H9 (cell line): ENCODE measurements around the gene GALC. TPM values are rescaled to one million over a fixed set of nuclear protein-coding genes. Genes with fewer than 3 reads are reported as not detected.

Experiments
- DNase-seq: peaks from one replicate; pipeline ENCODE4 v3.0.0-alpha.2; 2017
- H2AFZ ChIP-seq: one replicate; pipeline ENCODE4 v1.6.1; 2013; ENCODE audit warnings: mild to moderate bottlenecking, low read length, control low read depth, moderate library complexity
- H2AK5ac ChIP-seq: 2 replicates; pipeline ENCODE4 v1.6.1; 2013; ENCODE audit warnings: low read length, control low read depth, mixed read lengths; ENCODE audit not compliant: insufficient read length
- H2BK120ac ChIP-seq: one replicate; pipeline ENCODE4 v1.6.1; 2013; ENCODE audit warnings: low read depth, mild to moderate bottlenecking, low read length, control low read depth, inconsistent platforms; ENCODE audit not compliant: poor library complexity, severe bottlenecking
- H2BK12ac ChIP-seq: 2 replicates; pipeline ENCODE4 v1.6.1; 2013; ENCODE audit warnings: low read length, control low read depth, mixed read lengths, low read depth; ENCODE audit not compliant: insufficient read length
- H2BK15ac ChIP-seq: 2 replicates; pipeline ENCODE4 v1.6.1; 2013; ENCODE audit warnings: low read depth, low read length, control low read depth
- H2BK20ac ChIP-seq: one replicate; pipeline ENCODE4 v1.6.1; 2013; ENCODE audit warnings: low read depth, mild to moderate bottlenecking, low read length, control low read depth, inconsistent platforms; ENCODE audit not compliant: poor library complexity, severe bottlenecking
- H2BK5ac ChIP-seq: 2 replicates; pipeline ENCODE4 v1.6.1; 2013; ENCODE audit warnings: low read length, control low read depth, mixed read lengths; ENCODE audit not compliant: insufficient read length
- H3K14ac ChIP-seq: 2 replicates; pipeline ENCODE4 v1.6.1; 2013; ENCODE audit warnings: low read length, control low read depth; ENCODE audit not compliant: insufficient read depth
- H3K18ac ChIP-seq: 2 replicates; pipeline ENCODE4 v1.6.1; 2013; ENCODE audit warnings: low read depth, mild to moderate bottlenecking, mixed read lengths, low read length, control low read depth; ENCODE audit not compliant: insufficient read length
- H3K23ac ChIP-seq: 2 replicates; pipeline ENCODE4 v1.6.1; 2013; ENCODE audit warnings: low read length, control low read depth, mixed read lengths, low read depth; ENCODE audit not compliant: insufficient read length
- H3K23me2 ChIP-seq: 2 replicates; pipeline ENCODE4 v1.6.1; 2013; ENCODE audit warnings: low read depth, mild to moderate bottlenecking, mixed read lengths, low read length, control low read depth; ENCODE audit not compliant: insufficient read length, poor library complexity, severe bottlenecking
- H3K27ac ChIP-seq: 2 replicates; pipeline ENCODE4 v1.5.1; 2013; ENCODE audit warnings: low read length, control low read depth, mixed read lengths, low read depth; ENCODE audit not compliant: insufficient read length
- H3K27me3 ChIP-seq: 2 replicates; pipeline ENCODE4 v1.6.1; 2013; ENCODE audit warnings: low read length, control low read depth, inconsistent platforms; ENCODE audit not compliant: insufficient read depth
- H3K4ac ChIP-seq: 2 replicates; pipeline ENCODE4 v1.6.1; 2013; ENCODE audit warnings: low read depth, mild to moderate bottlenecking, control low read depth, inconsistent platforms, low read length, moderate library complexity
- H3K4me1 ChIP-seq: 2 replicates; pipeline ENCODE4 v1.6.1; 2013; ENCODE audit warnings: low read length, control low read depth, inconsistent platforms; ENCODE audit not compliant: insufficient read depth
- H3K4me2 ChIP-seq: 2 replicates; pipeline ENCODE4 v1.6.1; 2013; ENCODE audit warnings: low read length, control low read depth, mixed read lengths; ENCODE audit not compliant: insufficient read length, insufficient read depth
- H3K56ac ChIP-seq: 2 replicates; pipeline ENCODE4 v1.6.1; 2013; ENCODE audit warnings: low read depth, mild to moderate bottlenecking, mixed read lengths, low read length, control low read depth; ENCODE audit not compliant: insufficient read length
- H3K79me1 ChIP-seq: 2 replicates; pipeline ENCODE4 v1.6.1; 2013; ENCODE audit warnings: low read depth, mild to moderate bottlenecking, moderate library complexity, low read length, control low read depth, inconsistent platforms; ENCODE audit not compliant: insufficient read depth, poor library complexity, severe bottlenecking
- H3K79me2 ChIP-seq: 2 replicates; pipeline ENCODE4 v1.6.1; 2013; ENCODE audit warnings: low read length, control low read depth, inconsistent platforms; ENCODE audit not compliant: insufficient read depth
- H3K9ac ChIP-seq: 2 replicates; pipeline ENCODE4 v1.6.1; 2013; ENCODE audit warnings: low read length, control low read depth, mixed read lengths; ENCODE audit not compliant: insufficient read length; ENCODE audit errors: extremely low read depth
- H3K9me3 ChIP-seq: one replicate; pipeline ENCODE4 v1.6.1; 2013; ENCODE audit warnings: low read depth, low read length, inconsistent platforms; ENCODE audit not compliant: control insufficient read depth
- H3T11ph ChIP-seq: one replicate; pipeline ENCODE4 v1.6.1; 2013; ENCODE audit warnings: mild to moderate bottlenecking, low read length, control low read depth, inconsistent platforms
- H4K20me1 ChIP-seq: one replicate; pipeline ENCODE4 v1.6.1; 2013; ENCODE audit not compliant: control insufficient read depth, insufficient read length, insufficient read depth
- H4K5ac ChIP-seq: 2 replicates; pipeline ENCODE4 v1.6.1; 2013; ENCODE audit warnings: low read depth, mild to moderate bottlenecking, mixed read lengths, low read length, control low read depth; ENCODE audit not compliant: insufficient read length
- H4K8ac ChIP-seq: replicated peaks from 2 replicates; pipeline ENCODE4 v1.6.1; 2013; ENCODE audit warnings: low read length, control low read depth, mixed read lengths, low read depth; ENCODE audit not compliant: insufficient read length
- H4K91ac ChIP-seq: 2 replicates; pipeline ENCODE4 v1.6.1; 2013; ENCODE audit warnings: low read depth, mild to moderate bottlenecking, moderate library complexity, mixed read lengths, low read length, control low read depth; ENCODE audit not compliant: insufficient read length
- H3K27ac Mint-ChIP-seq, 3 experiments: 2 replicates in 2 of 3; 3 replicates in 1 of 3; pipeline ENCODE4 v1.8.0; 2020 to 2021; ENCODE audit warnings: mixed read lengths in 3 of 3, mild to moderate bottlenecking in 1 of 3, moderate library complexity in 1 of 3
- H3K27me3 Mint-ChIP-seq: 2 replicates; pipeline ENCODE4 v1.8.0; 2021; ENCODE audit warnings: low read depth, mild to moderate bottlenecking, moderate library complexity, mixed read lengths
- H3K36me3 Mint-ChIP-seq, 3 experiments: 2 replicates in 2 of 3; 3 replicates in 1 of 3; pipeline ENCODE4 v1.8.0; 2020 to 2021; ENCODE audit warnings: low read depth in 3 of 3, mixed read lengths in 3 of 3; ENCODE audit not compliant: insufficient read depth in 1 of 3
- H3K4me1 Mint-ChIP-seq, 2 experiments: 2 replicates each; pipeline ENCODE4 v1.8.0; 2020; ENCODE audit warnings: mixed read lengths in 2 of 2
- H3K4me3 Mint-ChIP-seq, 2 experiments: 2 replicates in 1 of 2; 3 replicates in 1 of 2; pipeline ENCODE4 v1.8.0; 2020 to 2021; ENCODE audit warnings: mild to moderate bottlenecking in 2 of 2, mixed read lengths in 2 of 2, moderate library complexity in 1 of 2
- H3K9me3 Mint-ChIP-seq, 2 experiments: 2 replicates in 1 of 2; 3 replicates in 1 of 2; pipeline ENCODE4 v1.8.0; 2020; ENCODE audit warnings: mild to moderate bottlenecking in 2 of 2, mixed read lengths in 2 of 2, moderate library complexity in 1 of 2
- CTCF ChIP-seq: fragments of 200-600 bp; sonication (generic); conservative IDR thresholded peaks from 3 replicates; pipeline ENCODE4 v1.8.0; 2021; ENCODE audit warnings: antibody characterized with exemption, mild to moderate bottlenecking
- WGBS: extraction: QIAGEN DNeasy Blood & Tissue Kit; methylation state at CpG from one replicate; pipeline ENCODE4 v1.1.7; 2013; ENCODE audit warnings: missing lambda C conversion rate, low lambda C conversion rate, mixed read lengths; ENCODE audit not compliant: insufficient read length; ENCODE audit errors: extremely low coverage; 5-methylcytosine and 5-hydroxymethylcytosine counted together
- total RNA-seq: library from RNA; stranded (reverse); gene quantifications from 2 replicates; pipeline ENCODE4 v1.2.1, GENCODE V29; 2021

GALC gene
- total RNA-seq, 1 experiment from 2014 or later: 12.4 TPM

GRCh38 chr14:87960013-87960787 is 32.8 kb downstream of the GALC start:
- Histone ChIP-seq H3K4me1 (no peaks in the 10 kb centered on the region), H4K20me1 (no peaks in the 10 kb centered on the region), H3K14ac (no peak overlapping the region), H3K18ac (no peak overlapping the region), H2BK20ac (no peak overlapping the region), H2AK5ac (no peak overlapping the region), H3K4ac (no peak overlapping the region), H2BK120ac (no peak overlapping the region), H3K56ac (no peak overlapping the region), H4K91ac (no peak overlapping the region), H3K23me2 (no peaks in the 10 kb centered on the region), H3K4me2 (no peak overlapping the region), H3K23ac (no peak overlapping the region), H3T11ph (no peak overlapping the region), H2AFZ (no peak overlapping the region), H3K9ac (no peak overlapping the region), H2BK12ac (no peak overlapping the region), H3K27ac (no peak overlapping the region), H3K27me3 (no peaks in the 10 kb centered on the region), H2BK5ac (no peak overlapping the region), H2BK15ac (no peak overlapping the region), H3K79me2 (no peaks in the 10 kb centered on the region), H4K8ac (no peak overlapping the region), H3K9me3 (no peaks in the 10 kb centered on the region), H4K5ac (no peak overlapping the region), H3K79me1 (no peaks in the 10 kb centered on the region)
- Mint-ChIP-seq H3K4me3 (no peak overlapping the region), H3K27me3 (no peaks in the 10 kb centered on the region), H3K9me3 (no peaks in the 10 kb centered on the region), H3K4me1 (no peaks in the 10 kb centered on the region), H3K36me3 (peaks cover 0 to 11% (median 4%) of the 10 kb centered on the region in 3 experiments; a peak in 3 of 7 replicates), H3K27ac (no peak overlapping the region)
- WGBS: no CpG with 5 or more reads among the region's 5 CpGs
- DNase-seq: no peak
- no peak for TF ChIP-seq CTCF
